ENCODE results near the gene COL4A6. TPM values are rescaled to one million over a fixed set of nuclear protein-coding genes. Genes with fewer than 3 reads are reported as not detected.

Gene COL4A6
- total and polyA plus RNA-seq, 2 of the 8 experiments (the other 6 are each of a cell fraction or from before 2014, with no cell fraction given) = 5.9 to 11.8 TPM

- TF ChIP-seq KDM1A (IDR thresholded peaks at IDR 0.05; ENCODE audit: borderline replicate concordance, low read length) (no peak), CTBP2 (IDR thresholded peaks at IDR 0.05; ENCODE audit: borderline replicate concordance, insufficient read depth, insufficient read length, low read length) (no peak), RBBP5 (IDR thresholded peaks at IDR 0.05; ENCODE audit: borderline replicate concordance, low read depth, low read length) (no peak)
- TF ChIP-seq, protein P1, sequence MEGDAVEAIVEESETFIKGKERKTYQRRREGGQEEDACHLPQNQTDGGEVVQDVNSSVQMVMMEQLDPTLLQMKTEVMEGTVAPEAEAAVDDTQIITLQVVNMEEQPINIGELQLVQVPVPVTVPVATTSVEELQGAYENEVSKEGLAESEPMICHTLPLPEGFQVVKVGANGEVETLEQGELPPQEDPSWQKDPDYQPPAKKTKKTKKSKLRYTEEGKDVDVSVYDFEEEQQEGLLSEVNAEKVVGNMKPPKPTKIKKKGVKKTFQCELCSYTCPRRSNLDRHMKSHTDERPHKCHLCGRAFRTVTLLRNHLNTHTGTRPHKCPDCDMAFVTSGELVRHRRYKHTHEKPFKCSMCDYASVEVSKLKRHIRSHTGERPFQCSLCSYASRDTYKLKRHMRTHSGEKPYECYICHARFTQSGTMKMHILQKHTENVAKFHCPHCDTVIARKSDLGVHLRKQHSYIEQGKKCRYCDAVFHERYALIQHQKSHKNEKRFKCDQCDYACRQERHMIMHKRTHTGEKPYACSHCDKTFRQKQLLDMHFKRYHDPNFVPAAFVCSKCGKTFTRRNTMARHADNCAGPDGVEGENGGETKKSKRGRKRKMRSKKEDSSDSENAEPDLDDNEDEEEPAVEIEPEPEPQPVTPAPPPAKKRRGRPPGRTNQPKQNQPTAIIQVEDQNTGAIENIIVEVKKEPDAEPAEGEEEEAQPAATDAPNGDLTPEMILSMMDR (IDR thresholded peaks at IDR 0.05; ENCODE audit: control extremely low read depth in 1 of 3, insufficient read depth in 1 of 3, low read depth in 1 of 3, low read length in 3 of 3) = no peak
- TF ChIP-seq, protein P2, sequence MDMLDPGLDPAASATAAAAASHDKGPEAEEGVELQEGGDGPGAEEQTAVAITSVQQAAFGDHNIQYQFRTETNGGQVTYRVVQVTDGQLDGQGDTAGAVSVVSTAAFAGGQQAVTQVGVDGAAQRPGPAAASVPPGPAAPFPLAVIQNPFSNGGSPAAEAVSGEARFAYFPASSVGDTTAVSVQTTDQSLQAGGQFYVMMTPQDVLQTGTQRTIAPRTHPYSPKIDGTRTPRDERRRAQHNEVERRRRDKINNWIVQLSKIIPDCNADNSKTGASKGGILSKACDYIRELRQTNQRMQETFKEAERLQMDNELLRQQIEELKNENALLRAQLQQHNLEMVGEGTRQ (IDR thresholded peaks at IDR 0.05; ENCODE audit: low read length) = no peak
- DNase-seq (ENCODE audit: low read depth in 1 of 2, low spot score in 2 of 2) (no peak), FAIRE-seq (no peak)
- Histone ChIP-seq H3K4me3 (ENCODE audit: extremely low read depth in 1 of 4, insufficient read depth in 2 of 4, low read depth in 3 of 4, low read length in 4 of 4) (no peak overlapping the region), H3K18ac (ENCODE audit: extremely low read depth, low read length) (no peak overlapping the region), H3K4me1 (replicated peaks in 1 of 4; ENCODE audit: control insufficient read depth in 3 of 4, insufficient read depth in 4 of 4, low read length in 3 of 4) (no peaks in the 10 kb centered on the region), H3K27me3 (replicated peaks in 1 of 4; ENCODE audit: control insufficient read depth in 3 of 4, extremely low read depth in 1 of 4, insufficient read depth in 3 of 4, low read length in 3 of 4) (no peaks in the 10 kb centered on the region), H2AK5ac (ENCODE audit: low read depth, low read length) (no peak overlapping the region), H3K9me3 (ENCODE audit: insufficient read depth in 2 of 2, low read depth in 1 of 2, low read length in 1 of 2) (no peaks in the 10 kb centered on the region), H3K36me3 (ENCODE audit: control insufficient read depth in 2 of 4, insufficient read depth in 4 of 4, low read length in 3 of 4) (no peaks in the 10 kb centered on the region), H4K91ac (replicated peaks; ENCODE audit: insufficient read length, low read length) (no peak overlapping the region), H3K56ac (replicated peaks; ENCODE audit: insufficient read length, low read depth, low read length) (no peak overlapping the region), H2BK5ac (ENCODE audit: low read depth, low read length) (no peak overlapping the region), H2AFZ (ENCODE audit: low read length) (no peak overlapping the region), H2BK20ac (ENCODE audit: low read length) (no peak overlapping the region), H4K8ac (ENCODE audit: extremely low read depth, insufficient read depth, low read length) (no peak overlapping the region), H3K79me1 (ENCODE audit: low read depth, low read length) (no peaks in the 10 kb centered on the region), H3K14ac (ENCODE audit: insufficient read length) (no peak overlapping the region), H2BK12ac (ENCODE audit: low read depth, low read length) (no peak overlapping the region), H3K23me2 (ENCODE audit: low read depth, low read length) (no peaks in the 10 kb centered on the region), H3K9ac (replicated peaks in 1 of 4; ENCODE audit: extremely low read depth in 1 of 4, low read depth in 3 of 4, low read length in 3 of 4) (no peak overlapping the region), H4K5ac (ENCODE audit: insufficient read length, low read depth, low read length) (no peak overlapping the region), H3K4me2 (ENCODE audit: insufficient read depth in 1 of 2, low read depth in 2 of 2, low read length in 2 of 2) (no peak overlapping the region), H3K79me2 (ENCODE audit: control insufficient read depth in 1 of 2, insufficient read depth in 2 of 2, low read length in 2 of 2) (no peaks in the 10 kb centered on the region), H4K20me1 (replicated peaks in 1 of 2; ENCODE audit: control insufficient read depth in 1 of 2, insufficient read depth in 2 of 2, low read length in 2 of 2) (no peaks in the 10 kb centered on the region), H3K27ac (ENCODE audit: low read depth, low read length) (no peak overlapping the region), H2BK120ac (replicated peaks; ENCODE audit: low read depth, low read length) (no peak overlapping the region), H3K4ac (replicated peaks; ENCODE audit: insufficient read length, low read depth, low read length) (no peak overlapping the region), H2BK15ac (ENCODE audit: low read length) (no peak overlapping the region), H3K23ac (ENCODE audit: insufficient read length) (no peak overlapping the region)
- WGBS, 2 experiments (ENCODE audit: extremely low coverage in 1 of 2, insufficient coverage in 1 of 2, insufficient read length in 1 of 2, insufficient replicate concordance in 2 of 2, low coverage in 1 of 2, low lambda C conversion rate in 2 of 2, missing lambda C conversion rate in 1 of 2) = 87 to 100% methylated on average over 2 to 5 of the region's 5 CpGs
- ChIA-PET CTCF (ENCODE audit: partially characterized antibody) (interaction anchor here (0.6 to 1.1 kb wide), 3 partner anchors 13 to 46 kb away, joined by 3 to 5 read pairs (median 3); no protein-coding TSS in a partner anchor), POLR2A (ENCODE audit: partially characterized antibody) (no interaction called here)
Observed at GRCh38 chrX:108257556-108257955, 180.7 kb downstream of the COL4A6 start.

Measured in H1 (cell line).